ENCODE measurements around the gene SORBS2. TPM values are rescaled to one million over a fixed set of nuclear protein-coding genes. Genes with fewer than 3 reads are reported as not detected.
A peak's percentile ranks its signal among the peaks of the same experiment; 100 is the strongest.

Gene SORBS2
- total and polyA plus RNA-seq, 3 donors from 2014 or later = 20.2 to 47.7 (median 26.0) TPM

DNA sequence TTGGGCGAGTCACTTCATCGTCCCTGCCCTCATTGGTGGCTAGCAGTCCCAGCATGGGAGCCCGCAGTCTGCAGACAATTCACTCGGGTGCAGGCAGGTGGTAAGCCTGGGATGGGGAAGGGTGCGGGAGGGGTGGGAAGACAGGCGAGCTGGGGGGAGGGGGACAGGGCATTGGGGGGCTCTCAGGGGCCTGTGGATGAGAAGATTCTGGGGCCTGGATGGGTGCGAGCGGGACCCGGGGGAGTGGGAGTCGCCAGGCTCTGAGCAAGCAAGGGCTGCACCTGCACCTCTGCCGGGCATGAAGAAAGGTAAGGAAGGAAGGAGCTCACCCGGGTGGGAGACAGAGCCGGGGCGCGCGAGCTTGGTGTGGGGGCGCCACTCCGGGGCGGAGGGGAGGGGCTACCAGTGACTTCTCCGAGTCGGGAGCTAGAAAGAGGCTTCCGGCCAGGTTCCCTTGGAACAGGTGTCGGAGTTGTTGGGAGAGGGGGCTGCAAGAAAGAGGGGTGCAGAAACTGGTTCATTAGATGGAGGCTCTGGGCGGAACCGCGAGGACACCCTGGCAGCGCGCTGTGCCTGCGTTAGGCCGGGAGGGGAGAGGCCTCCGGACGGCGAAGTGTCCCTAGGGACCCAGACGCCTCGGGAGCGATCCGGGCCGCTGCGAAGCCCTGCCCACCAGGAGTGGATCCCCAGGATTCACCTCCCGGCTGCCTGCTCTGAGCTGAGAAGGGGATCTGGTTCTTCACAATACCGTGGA is 173.3 kb downstream of the SORBS2 start:
- Histone ChIP-seq H3K36me3 (ENCODE audit: low read depth, missing control alignments) (no peaks in the 10 kb centered on the region), H3K9me3 (no peaks in the 10 kb centered on the region), H3K27ac (no peak overlapping the region), H3K4me3 (no peak overlapping the region), H3K27me3 (no peaks in the 10 kb centered on the region), H3K4me1 (no peaks in the 10 kb centered on the region)
- no peak for DNase-seq
- intact Hi-C loops (cut with DNase I; ENCODE audit: low total_unique reads) = no loop called here
- TF ChIP-seq, protein P1, sequence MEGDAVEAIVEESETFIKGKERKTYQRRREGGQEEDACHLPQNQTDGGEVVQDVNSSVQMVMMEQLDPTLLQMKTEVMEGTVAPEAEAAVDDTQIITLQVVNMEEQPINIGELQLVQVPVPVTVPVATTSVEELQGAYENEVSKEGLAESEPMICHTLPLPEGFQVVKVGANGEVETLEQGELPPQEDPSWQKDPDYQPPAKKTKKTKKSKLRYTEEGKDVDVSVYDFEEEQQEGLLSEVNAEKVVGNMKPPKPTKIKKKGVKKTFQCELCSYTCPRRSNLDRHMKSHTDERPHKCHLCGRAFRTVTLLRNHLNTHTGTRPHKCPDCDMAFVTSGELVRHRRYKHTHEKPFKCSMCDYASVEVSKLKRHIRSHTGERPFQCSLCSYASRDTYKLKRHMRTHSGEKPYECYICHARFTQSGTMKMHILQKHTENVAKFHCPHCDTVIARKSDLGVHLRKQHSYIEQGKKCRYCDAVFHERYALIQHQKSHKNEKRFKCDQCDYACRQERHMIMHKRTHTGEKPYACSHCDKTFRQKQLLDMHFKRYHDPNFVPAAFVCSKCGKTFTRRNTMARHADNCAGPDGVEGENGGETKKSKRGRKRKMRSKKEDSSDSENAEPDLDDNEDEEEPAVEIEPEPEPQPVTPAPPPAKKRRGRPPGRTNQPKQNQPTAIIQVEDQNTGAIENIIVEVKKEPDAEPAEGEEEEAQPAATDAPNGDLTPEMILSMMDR (IDR thresholded peaks at IDR 0.05) = no peak
- no peak for TF ChIP-seq POLR2A (IDR thresholded peaks at IDR 0.05)
- 22 to 31% methylated on average over 41 of the region's 41 CpGs for WGBS, 2 donors

DNA sequence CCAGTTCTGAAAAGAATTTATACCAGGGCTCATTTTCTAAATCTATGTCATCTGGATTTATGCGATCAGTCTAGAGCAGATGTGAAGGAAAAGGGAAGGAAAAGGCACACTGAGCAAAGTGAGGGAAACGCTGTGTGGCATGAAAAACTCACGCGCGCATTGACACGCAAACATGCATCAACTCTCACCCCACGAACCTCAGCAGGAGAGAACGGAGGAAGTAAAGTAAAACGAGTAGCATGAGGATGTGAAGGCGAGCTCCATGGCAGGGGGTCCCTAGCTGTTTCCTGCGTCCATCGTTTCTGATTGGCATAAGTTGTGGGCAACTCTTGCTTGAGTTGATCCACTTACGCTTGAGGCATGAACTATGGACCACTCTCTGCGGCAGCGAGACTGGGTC is 173.9 kb downstream of the SORBS2 start:
- no peak for DNase-seq
- intact Hi-C loops (cut with DNase I; ENCODE audit: low total_unique reads) = no loop called here
- no peak for TF ChIP-seq POLR2A (IDR thresholded peaks at IDR 0.05)
- TF ChIP-seq, protein P1 (IDR thresholded peaks at IDR 0.05) = no peak
- Histone ChIP-seq H3K27ac (no peak overlapping the region), H3K27me3 (no peaks in the 10 kb centered on the region), H3K9me3 (no peaks in the 10 kb centered on the region), H3K36me3 (ENCODE audit: low read depth, missing control alignments) (no peaks in the 10 kb centered on the region), H3K4me3 (no peak overlapping the region), H3K4me1 (no peaks in the 10 kb centered on the region)
- 44 to 56% methylated on average over 15 of the region's 15 CpGs for WGBS, 2 donors

DNA sequence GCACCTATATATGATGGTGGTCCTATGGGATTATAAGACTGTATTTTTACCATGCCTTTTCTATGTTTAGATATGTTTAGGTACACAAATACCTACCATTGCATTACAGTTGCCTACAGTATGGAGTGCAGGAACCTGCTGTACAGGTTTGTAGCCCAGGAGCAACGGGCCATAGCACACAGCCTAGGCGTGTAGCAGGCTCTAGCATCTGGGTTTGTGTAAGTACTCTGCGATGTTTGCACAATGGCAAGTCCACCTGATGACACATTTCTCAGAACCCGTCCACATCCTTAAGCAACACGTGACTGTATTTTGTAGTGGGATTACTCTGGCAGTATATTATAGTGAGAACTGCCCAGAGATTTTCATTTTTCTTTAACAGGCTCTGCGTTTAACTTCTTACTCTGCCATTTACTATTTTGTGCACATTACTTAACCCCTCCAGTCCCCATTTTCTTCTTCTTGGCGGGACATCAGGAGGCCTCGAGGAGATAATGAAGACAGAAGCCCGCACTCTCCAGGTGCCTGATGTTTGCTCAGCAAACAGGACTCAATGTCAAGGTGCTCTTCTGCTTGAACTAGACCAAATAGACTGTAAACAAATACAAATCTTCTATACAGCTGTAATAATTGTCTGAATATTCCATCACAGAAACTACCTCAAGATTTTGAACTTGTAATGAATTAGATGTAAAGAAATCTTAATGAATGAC is 174.7 kb downstream of the SORBS2 start:
- no peaks in the 10 kb centered on the region for H3K9me3 ChIP-seq
- no peak for TF ChIP-seq POLR2A (IDR thresholded peaks at IDR 0.05)
- TF ChIP-seq, protein P1 (IDR thresholded peaks at IDR 0.05) = no peak
- H3K36me3 ChIP-seq (ENCODE audit: low read depth, missing control alignments) = no peaks in the 10 kb centered on the region
- no peak for DNase-seq
- no peaks in the 10 kb centered on the region for H3K27me3 ChIP-seq
- no peak overlapping the region for H3K27ac ChIP-seq
- intact Hi-C loops (cut with DNase I; ENCODE audit: low total_unique reads) = no loop called here
- H3K4me1 ChIP-seq = no peaks in the 10 kb centered on the region
- H3K4me3 ChIP-seq = no peak overlapping the region
- 69 to 78% methylated on average over 9 of the region's 9 CpGs for WGBS, 2 donors

DNA sequence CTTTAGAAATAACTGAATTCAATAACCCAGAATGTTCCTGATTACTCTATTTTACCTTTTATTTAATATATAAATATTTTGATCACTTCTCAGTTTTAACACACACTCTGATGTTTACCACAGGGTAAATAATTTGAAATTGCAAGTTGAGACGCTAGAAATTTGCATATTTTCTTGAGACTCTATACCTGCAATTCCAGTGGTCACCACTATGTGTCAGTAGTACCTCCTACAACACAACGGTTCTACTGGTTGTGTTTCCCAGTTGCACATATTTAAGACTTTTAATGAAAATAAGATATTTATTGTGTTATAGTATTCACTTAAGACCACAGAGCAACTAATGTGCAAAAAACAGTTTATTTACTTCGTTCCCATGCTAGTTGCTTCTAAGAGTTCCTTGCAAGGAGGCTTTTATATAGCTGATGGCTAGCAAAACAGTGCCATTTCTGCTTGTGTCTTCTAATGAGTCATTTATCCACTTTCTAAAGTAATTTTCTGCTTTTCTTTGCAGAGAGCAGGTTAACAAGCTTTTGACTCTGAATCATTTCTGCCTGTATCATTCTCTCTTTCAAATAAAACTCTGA is 177.8 kb downstream of the SORBS2 start:
- 52 to 60% methylated on average over 3 of the region's 3 CpGs for WGBS, 2 donors

More for the DNA sequence above, 177.8 kb downstream of the SORBS2 start:
- Histone ChIP-seq H3K36me3 (ENCODE audit: low read depth, missing control alignments) (no peaks in the 10 kb centered on the region), H3K9me3 (no peaks in the 10 kb centered on the region), H3K4me3 (no peak overlapping the region), H3K4me1 (no peaks in the 10 kb centered on the region), H3K27ac (no peak overlapping the region), H3K27me3 (no peaks in the 10 kb centered on the region)
- no peak for TF ChIP-seq POLR2A (IDR thresholded peaks at IDR 0.05)
- TF ChIP-seq, protein P1 (IDR thresholded peaks at IDR 0.05) = peak in 2 of 3 experiments; percentile 36 to 56
- DNase-seq = no peak
- intact Hi-C loops (cut with DNase I; ENCODE audit: low total_unique reads) = no loop called here

Data from testis (tissue), 3 donors.